Thyroid gland (tissue), 4 donors: ENCODE results near the gene HSF5. TPM values are rescaled to one million over a fixed set of nuclear protein-coding genes. Genes with fewer than 3 reads are reported as not detected.

ENCODE experiments used
- DNase-seq, 2 donors: peaks; one replicate each; pipeline ENCODE4 v3.0.0-alpha.2; 2019
- H3K27ac ChIP-seq, 3 donors: fragments of 200-600 bp; sonication (generic); 1 replicate in 2 of 3; 2 replicates in 1 of 3; pipeline ENCODE4 v1.5.1; 2016 to 2019; ENCODE audit warnings: mild to moderate bottlenecking in 1 of 3, moderate library complexity in 1 of 3
- H3K27me3 ChIP-seq: fragments of 200-600 bp; sonication (generic); one replicate; pipeline ENCODE4 v1.5.1; 2019
- H3K36me3 ChIP-seq, 2 donors: fragments of 200-600 bp; sonication (generic); one replicate each; pipeline ENCODE4 v1.5.1; 2016 to 2019
- H3K4me1 ChIP-seq, 2 donors: fragments of 200-600 bp; sonication (generic); one replicate each; pipeline ENCODE4 v1.5.1; 2017 to 2019
- H3K4me3 ChIP-seq, 3 donors: fragments of 200-600 bp; sonication (generic); replicated peaks in 1 of 3; 1 replicate in 2 of 3; 2 replicates in 1 of 3; pipeline ENCODE4 v1.5.1; 2016; ENCODE audit warnings: mild to moderate bottlenecking in 1 of 3
- H3K9me3 ChIP-seq: fragments of 200-600 bp; sonication (generic); one replicate; pipeline ENCODE4 v1.5.1; 2017
- POLR2A ChIP-seq, 2 donors: fragments of 450-650 bp; IDR thresholded peaks; one replicate each; pipeline ENCODE4 v1.6.1; 2017; ENCODE audit warnings: antibody characterized with exemption in 2 of 2, mild to moderate bottlenecking in 2 of 2, moderate library complexity in 1 of 2
- WGBS, 2 donors: methylation state at CpG; one replicate each; pipeline ENCODE4 v1.1.5; 2017; 5-methylcytosine and 5-hydroxymethylcytosine counted together
- intact Hi-C: fragments of 100-400 bp; cut with DNase I; formaldehyde crosslinking; loops from one replicate; pipeline ENCODE4 v1.15.1; 2023
- total RNA-seq, 4 donors: library from RNA; depleted of rRNA; stranded (reverse); fragments of >200 nt; gene quantifications; one replicate each; pipeline ENCODE4 v1.2.3, GENCODE V29; 2016
- TF ChIP-seq, protein P1 (sequence below), 6 experiments: fragments of 200-600 bp in 3 of 6; fragments of 450-650 bp in 3 of 6; sonication (generic) in 3 of 6; IDR thresholded peaks; one replicate each; pipeline ENCODE4 v1.5.1; 2016 to 2019; ENCODE audit warnings: antibody characterized with exemption in 6 of 6, mild to moderate bottlenecking in 2 of 6, inconsistent platforms in 1 of 6, moderate library complexity in 1 of 6

The HSF5 gene
- total RNA-seq, 4 donors from 2014 or later = 0.10 to 0.25 (median 0.12) TPM

DNA sequence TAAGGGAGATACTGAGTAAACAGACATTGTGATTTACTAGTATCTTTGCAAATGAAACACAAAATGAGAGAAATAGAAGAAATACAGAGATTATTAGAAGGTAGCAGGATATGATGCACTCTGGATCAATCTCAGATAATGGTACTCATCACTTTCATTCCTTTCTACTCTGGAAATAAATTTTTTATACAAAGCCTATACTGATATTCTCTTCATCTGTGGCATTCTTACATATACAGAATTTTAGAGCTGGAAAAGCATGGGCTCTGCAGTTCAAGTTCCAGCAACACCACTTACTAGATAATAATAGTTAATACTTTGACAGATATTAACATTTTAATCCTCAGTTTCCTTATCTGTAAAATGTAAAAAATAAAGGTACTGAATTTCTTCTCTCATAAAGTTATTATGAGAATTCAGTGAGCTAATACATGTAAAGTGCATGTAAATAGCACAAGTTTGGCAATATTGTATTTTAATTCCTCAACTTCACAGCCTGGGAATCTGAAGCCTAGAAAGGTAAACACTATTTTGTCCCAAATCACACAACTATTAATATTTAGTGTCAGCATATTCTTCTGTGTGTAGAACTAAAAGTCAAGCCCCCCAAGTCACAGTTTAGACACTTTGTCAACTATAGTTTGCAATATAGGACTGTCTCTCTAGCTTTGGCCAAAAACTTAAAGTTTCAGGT lies 77.3 kb downstream of the HSF5 start:
- no peak for DNase-seq
- peaks cover 8% of the 10 kb centered on the region in 2 donors for H3K4me1 ChIP-seq
- intact Hi-C loops = loop anchor here (10.0 kb wide), 1 partner anchor 56 kb away; the partner anchor contains the start of gene SUPT4H1
- no peak for TF ChIP-seq POLR2A (IDR thresholded peaks at IDR 0.05)
- TF ChIP-seq, protein P1, sequence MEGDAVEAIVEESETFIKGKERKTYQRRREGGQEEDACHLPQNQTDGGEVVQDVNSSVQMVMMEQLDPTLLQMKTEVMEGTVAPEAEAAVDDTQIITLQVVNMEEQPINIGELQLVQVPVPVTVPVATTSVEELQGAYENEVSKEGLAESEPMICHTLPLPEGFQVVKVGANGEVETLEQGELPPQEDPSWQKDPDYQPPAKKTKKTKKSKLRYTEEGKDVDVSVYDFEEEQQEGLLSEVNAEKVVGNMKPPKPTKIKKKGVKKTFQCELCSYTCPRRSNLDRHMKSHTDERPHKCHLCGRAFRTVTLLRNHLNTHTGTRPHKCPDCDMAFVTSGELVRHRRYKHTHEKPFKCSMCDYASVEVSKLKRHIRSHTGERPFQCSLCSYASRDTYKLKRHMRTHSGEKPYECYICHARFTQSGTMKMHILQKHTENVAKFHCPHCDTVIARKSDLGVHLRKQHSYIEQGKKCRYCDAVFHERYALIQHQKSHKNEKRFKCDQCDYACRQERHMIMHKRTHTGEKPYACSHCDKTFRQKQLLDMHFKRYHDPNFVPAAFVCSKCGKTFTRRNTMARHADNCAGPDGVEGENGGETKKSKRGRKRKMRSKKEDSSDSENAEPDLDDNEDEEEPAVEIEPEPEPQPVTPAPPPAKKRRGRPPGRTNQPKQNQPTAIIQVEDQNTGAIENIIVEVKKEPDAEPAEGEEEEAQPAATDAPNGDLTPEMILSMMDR (IDR thresholded peaks at IDR 0.05) = no peak
- no peaks in the 10 kb centered on the region for H3K27me3 ChIP-seq
- no peak overlapping the region for H3K4me3 ChIP-seq
- no peak overlapping the region for H3K27ac ChIP-seq
- H3K36me3 ChIP-seq = no peaks in the 10 kb centered on the region
- no peaks in the 10 kb centered on the region for H3K9me3 ChIP-seq

DNA sequence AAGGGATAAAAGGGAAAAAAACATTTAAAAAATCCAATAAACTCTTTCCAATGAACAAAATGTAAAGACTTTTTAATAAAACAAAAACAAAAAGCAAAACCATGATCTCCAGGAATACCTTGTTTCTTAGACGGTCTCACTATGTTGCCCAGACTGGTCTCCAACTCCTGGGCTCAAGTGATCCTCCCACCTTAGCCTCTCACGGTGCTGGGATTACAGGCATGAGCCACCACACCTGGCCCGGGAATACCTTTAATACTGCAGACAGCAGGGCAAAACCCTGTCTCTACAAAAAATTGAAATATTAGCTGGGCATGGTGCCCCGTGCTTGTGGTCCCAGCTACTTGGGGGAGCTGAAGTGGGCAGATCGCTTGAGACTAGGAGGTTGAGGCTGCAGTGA lies 78.8 kb downstream of the HSF5 start:
- peaks cover 0 to 8% of the 10 kb centered on the region in 2 donors for H3K4me1 ChIP-seq
- no peaks in the 10 kb centered on the region for H3K27me3 ChIP-seq
- H3K36me3 ChIP-seq = no peaks in the 10 kb centered on the region
- intact Hi-C loops = no loop called here
- 86% methylated on average over 5 of the region's 5 CpGs for WGBS, 2 donors
- no peaks in the 10 kb centered on the region for H3K9me3 ChIP-seq
- H3K27ac ChIP-seq = no peak overlapping the region
- H3K4me3 ChIP-seq = no peak overlapping the region
- no peak for DNase-seq
- TF ChIP-seq, protein P1 (IDR thresholded peaks at IDR 0.05) = no peak
- no peak for TF ChIP-seq POLR2A (IDR thresholded peaks at IDR 0.05)

DNA sequence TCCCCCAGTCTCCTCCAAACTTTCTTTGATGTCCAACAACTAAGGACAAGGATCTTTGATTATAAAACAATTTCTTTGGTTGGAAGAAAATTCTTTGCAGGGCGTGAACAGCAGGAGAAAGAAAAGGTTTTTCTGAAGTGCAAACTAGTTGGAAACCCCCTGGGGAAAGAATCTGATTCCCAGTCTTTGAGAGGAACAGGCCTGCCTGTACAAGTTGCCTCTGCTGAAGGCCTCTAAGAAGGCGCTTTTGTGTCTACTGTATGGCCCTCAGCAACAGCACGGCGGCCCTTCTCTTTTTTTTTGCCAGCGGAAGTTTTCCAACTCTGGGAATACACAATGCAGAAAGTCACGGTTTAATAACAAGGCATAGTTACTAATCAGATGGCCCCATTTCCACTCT lies 84.9 kb downstream of the HSF5 start:
- Histone ChIP-seq H3K36me3 (no peaks in the 10 kb centered on the region), H3K9me3 (no peaks in the 10 kb centered on the region), H3K4me3 (no peak overlapping the region), H3K4me1 (no peaks in the 10 kb centered on the region), H3K27me3 (no peaks in the 10 kb centered on the region), H3K27ac (no peak overlapping the region)
- DNase-seq = no peak
- 67 to 72% methylated on average over 6 of the region's 6 CpGs for WGBS, 2 donors
- TF ChIP-seq POLR2A (IDR thresholded peaks at IDR 0.05) = no peak
- TF ChIP-seq, protein P1 (IDR thresholded peaks at IDR 0.05) = no peak
- intact Hi-C loops = no loop called here

DNA sequence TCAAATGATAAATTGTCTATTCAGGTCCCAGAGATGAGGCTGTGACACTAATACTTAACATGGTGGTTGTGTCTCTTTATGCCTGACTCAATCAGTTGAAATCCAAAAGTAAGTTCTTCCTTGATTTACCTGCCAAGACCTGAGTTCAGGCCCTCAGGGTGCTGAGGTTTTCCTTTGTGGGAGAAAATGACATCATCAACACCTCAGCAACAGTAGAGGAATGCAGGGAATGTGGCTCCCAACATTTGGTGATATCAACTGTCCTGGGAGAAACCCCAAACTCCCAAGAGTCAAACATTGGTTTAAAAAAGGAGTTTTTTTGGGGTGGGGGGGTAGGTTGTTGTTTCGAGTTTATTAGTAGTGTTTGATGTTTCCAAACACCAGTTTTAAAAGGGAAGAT lies 85.5 kb downstream of the HSF5 start:
- no peak for TF ChIP-seq POLR2A (IDR thresholded peaks at IDR 0.05)
- TF ChIP-seq, protein P1 (IDR thresholded peaks at IDR 0.05) = no peak
- H3K27me3 ChIP-seq = no peaks in the 10 kb centered on the region
- no peak for DNase-seq
- no peaks in the 10 kb centered on the region for H3K4me1 ChIP-seq
- H3K27ac ChIP-seq = no peak overlapping the region
- 82 to 83% methylated on average over 1 of the region's 1 CpG for WGBS, 2 donors
- no peak overlapping the region for H3K4me3 ChIP-seq
- intact Hi-C loops = no loop called here
- H3K36me3 ChIP-seq = no peaks in the 10 kb centered on the region
- H3K9me3 ChIP-seq = no peaks in the 10 kb centered on the region

DNA sequence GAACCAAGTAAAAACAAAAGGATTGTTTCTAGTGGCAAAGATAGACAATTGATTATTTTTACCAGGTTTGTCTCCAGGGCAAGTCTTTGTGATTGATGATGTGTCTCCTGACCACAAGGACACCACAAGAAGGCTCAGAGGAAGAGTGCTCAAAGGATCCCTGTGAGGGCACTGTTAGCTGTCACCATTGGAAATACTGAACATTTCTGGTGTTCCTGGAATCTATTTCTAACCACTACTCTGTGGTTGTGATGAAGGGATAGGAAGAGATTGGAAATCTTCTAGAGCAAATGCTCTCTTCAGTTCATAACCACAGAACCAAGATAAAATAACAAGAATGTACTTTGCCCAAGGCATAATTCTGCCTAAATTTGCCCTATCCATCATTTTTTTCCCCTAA lies 86.2 kb downstream of the HSF5 start:
- DNase-seq = no peak
- no peaks in the 10 kb centered on the region for H3K9me3 ChIP-seq
- H3K27ac ChIP-seq = no peak overlapping the region
- H3K27me3 ChIP-seq = no peaks in the 10 kb centered on the region
- no peaks in the 10 kb centered on the region for H3K36me3 ChIP-seq
- intact Hi-C loops = no loop called here
- no peaks in the 10 kb centered on the region for H3K4me1 ChIP-seq
- TF ChIP-seq POLR2A (IDR thresholded peaks at IDR 0.05) = no peak
- TF ChIP-seq, protein P1 (IDR thresholded peaks at IDR 0.05) = no peak
- H3K4me3 ChIP-seq = no peak overlapping the region
